HG02571 (cell line): ENCODE measurements around the gene ANKRD12.
"Not testable (repeated sequence)": the region's sequence is repeated elsewhere in the genome, so short reads cannot be mapped to it uniquely, and the experiment has no call there.

Experiments used
- ATAC-seq: cut with Tn5 transposase; IDR thresholded peaks from one replicate; pipeline ENCODE4 v1.9.1; 2021; ENCODE audit warnings: mild to moderate bottlenecking, moderate library complexity; ENCODE audit not compliant: unreplicated experiment

ANKRD12 gene

GRCh38 chr18:9226463-9226862 lies 89.9 kb downstream of the ANKRD12 start:
- ATAC-seq: no peak

GRCh38 chr18:9231852-9232486 lies 95.4 kb downstream of the ANKRD12 start:
- ATAC-seq: no peak

GRCh38 chr18:9232977-9233376 lies 96.4 kb downstream of the ANKRD12 start:
- ATAC-seq: no peak

- no peak for ATAC-seq
Measured at GRCh38 chr18:9233771-9234440, 97.3 kb downstream of the ANKRD12 start.

- ATAC-seq: no peak
Measured at GRCh38 chr18:9234528-9234927, 97.9 kb downstream of the ANKRD12 start.

- no peak for ATAC-seq
Measured at GRCh38 chr18:9237981-9238380, 101.4 kb downstream of the ANKRD12 start.

GRCh38 chr18:9239720-9240119 lies 103.1 kb downstream of the ANKRD12 start:
- ATAC-seq: no peak

GRCh38 chr18:9240270-9240669 lies 103.7 kb downstream of the ANKRD12 start:
- ATAC-seq: no peak

- ATAC-seq: no peak
Measured at GRCh38 chr18:9243029-9243428, 106.4 kb downstream of the ANKRD12 start.

GRCh38 chr18:9244376-9244775 lies 107.8 kb downstream of the ANKRD12 start:
- no peak for ATAC-seq

GRCh38 chr18:9248661-9249060 lies 112.1 kb downstream of the ANKRD12 start:
- no peak for ATAC-seq

GRCh38 chr18:9249254-9249653 lies 112.7 kb downstream of the ANKRD12 start:
- ATAC-seq: no peak

GRCh38 chr18:9259173-9259572 lies 122.6 kb downstream of the ANKRD12 start:
- no peak for ATAC-seq

- no peak for ATAC-seq
Measured at GRCh38 chr18:9260388-9261380, 124.1 kb downstream of the ANKRD12 start.

- no peak for ATAC-seq
Measured at GRCh38 chr18:9263264-9263663, 126.7 kb downstream of the ANKRD12 start.

- ATAC-seq: not testable (repeated sequence)
Measured at GRCh38 chr18:9264797-9265196, 128.2 kb downstream of the ANKRD12 start.

GRCh38 chr18:9273221-9273620 lies 136.6 kb downstream of the ANKRD12 start:
- ATAC-seq: no peak

- no peak for ATAC-seq
Measured at GRCh38 chr18:9275890-9276289, 139.3 kb downstream of the ANKRD12 start.

- no peak for ATAC-seq
Measured at GRCh38 chr18:9278028-9278427, 141.4 kb downstream of the ANKRD12 start.

GRCh38 chr18:9280849-9281248 lies 144.3 kb downstream of the ANKRD12 start:
- ATAC-seq: no peak

GRCh38 chr18:9281780-9282179 lies 145.2 kb downstream of the ANKRD12 start:
- no peak for ATAC-seq

- ATAC-seq: no peak
Measured at GRCh38 chr18:9283791-9284190, 147.2 kb downstream of the ANKRD12 start.
